ENCODE data around the gene EGFL8. TPM values are rescaled to one million over a fixed set of nuclear protein-coding genes. Genes with fewer than 3 reads are reported as not detected.

Gene EGFL8
- 0.66 and 1.9 TPM in 2 replicates for total RNA-seq

GRCh38 chr6:32164295-32164694 lies at the start of gene EGFL8:
Gene EGFL8, plus strand, starts transcription at chr6:32164595. Its CDS starts 1,571 bp downstream, at chr6:32166166.

GRCh38 chr6:32127717-32128592 lies 36.4 kb upstream of the EGFL8 start, which contains the start of gene ATF6B:
Gene ATF6B, minus strand, starts transcription at chr6:32128246. Its CDS starts 39 bp downstream, at chr6:32128207.

GRCh38 chr6:32151863-32152768 lies 12.3 kb upstream of the EGFL8 start, which contains the start of gene PRRT1:
Gene PRRT1, minus strand, starts transcription at chr6:32151939. Its CDS starts 112 bp downstream, at chr6:32151827.

GRCh38 chr6:32153564-32154513 lies 10.6 kb upstream of the EGFL8 start, which contains the start of gene PPT2:
Gene PPT2, plus strand, starts transcription at chr6:32154141. Its CDS starts 454 bp downstream, at chr6:32154595.

GRCh38 chr6:32175711-32176475 lies 11.5 kb downstream of the EGFL8 start, which contains the start of gene AGPAT1:
Gene AGPAT1, minus strand, starts transcription at chr6:32176084. Its CDS starts 4,588 bp downstream, at chr6:32171496.

GRCh38 chr6:32177788-32178546 lies 13.6 kb downstream of the EGFL8 start, which contains the start of gene RNF5:
Gene RNF5, plus strand, starts transcription at chr6:32178405. Its CDS starts 107 bp downstream, at chr6:32178512.

GRCh38 chr6:32184084-32184640 lies 19.8 kb downstream of the EGFL8 start, which contains the start of gene AGER:
Gene AGER, minus strand, starts transcription at chr6:32184253. Its CDS starts 31 bp downstream, at chr6:32184222.

GRCh38 chr6:32190054-32190851 lies 25.9 kb downstream of the EGFL8 start, which contains the start of gene PBX2:
Gene PBX2, minus strand, starts transcription at chr6:32190202. Its CDS starts 287 bp downstream, at chr6:32189915.

GRCh38 chr6:32192608-32193039 lies 28.2 kb downstream of the EGFL8 start, which contains the start of gene GPSM3:
Gene GPSM3, minus strand, starts transcription at chr6:32192643. Its CDS starts 130 bp downstream, at chr6:32192513.

Other genes starting within 250 kb of the EGFL8 start
- gene C2, start 236.9 kb upstream of the EGFL8 start, total RNA-seq: 2.8 and 13.1 TPM in 2 replicates
- 24.1 and 45.0 TPM in 2 replicates for gene CFB, start 218.5 kb upstream of the EGFL8 start, total RNA-seq
- 108 and 168 TPM in 2 replicates for gene NELFE, start 205.6 kb upstream of the EGFL8 start, total RNA-seq
- gene SKIC2, start 205.4 kb upstream of the EGFL8 start, total RNA-seq: 57.7 and 89.3 TPM in 2 replicates
- 12.8 and 15.1 TPM in 2 replicates for gene DXO, start 192.5 kb upstream of the EGFL8 start, total RNA-seq
- gene C4A, start 182.5 kb upstream of the EGFL8 start, total RNA-seq: 4.1 and 11.6 TPM in 2 replicates
- gene C4B, start 149.8 kb upstream of the EGFL8 start, total RNA-seq: 6.4 and 6.8 TPM in 2 replicates
- gene CYP21A2, start 126.2 kb upstream of the EGFL8 start, total RNA-seq: 0.17 and 0.44 TPM in 2 replicates
- gene TNXB, start 55.3 kb upstream of the EGFL8 start, total RNA-seq: 7.7 and 77.6 TPM in 2 replicates
- gene ATF6B, start 36.3 kb upstream of the EGFL8 start, total RNA-seq: 20.8 and 27.2 TPM in 2 replicates
- 6.7 and 6.8 TPM in 2 replicates for gene FKBPL, start 34.3 kb upstream of the EGFL8 start, total RNA-seq
- gene PRRT1, start 12.7 kb upstream of the EGFL8 start, total RNA-seq: 0.33 and 0.44 TPM in 2 replicates
- 14.7 and 15.9 TPM in 2 replicates for gene PPT2, start 10.5 kb upstream of the EGFL8 start, total RNA-seq
- gene AGPAT1, start 11.5 kb downstream of the EGFL8 start, total RNA-seq: 17.5 and 42.2 TPM in 2 replicates
- gene RNF5, start 13.8 kb downstream of the EGFL8 start, total RNA-seq: 17.5 and 30.7 TPM in 2 replicates
- 0.44 and 0.50 TPM in 2 replicates for gene AGER, start 19.7 kb downstream of the EGFL8 start, total RNA-seq
- gene PBX2, start 25.6 kb downstream of the EGFL8 start, total RNA-seq: 57.5 and 61.2 TPM in 2 replicates
- gene GPSM3, start 28.0 kb downstream of the EGFL8 start, total RNA-seq: 1.3 and 1.8 TPM in 2 replicates
- 1.3 and 2.0 TPM in 2 replicates for gene NOTCH4, start 59.5 kb downstream of the EGFL8 start, total RNA-seq
- not detected in 2 replicates for gene TSBP1, start 207.3 kb downstream of the EGFL8 start, total RNA-seq
- not detected in 2 replicates for gene BTNL2, start 242.6 kb downstream of the EGFL8 start, total RNA-seq

Measured in smooth muscle cell of trachea (primary cell).